Esophagus muscularis mucosa (tissue), 4 donors: ENCODE results near the gene KRT23.

ENCODE experiments used
- EP300 ChIP-seq: sonication (generic); formaldehyde crosslinking; IDR thresholded peaks from one replicate; pipeline ENCODE4 v1.6.1; 2017; ENCODE audit warnings: antibody characterized with exemption
- POLR2A ChIP-seq: fragments of 450-650 bp; IDR thresholded peaks from one replicate; pipeline ENCODE4 v1.6.1; 2017; ENCODE audit warnings: antibody characterized with exemption, moderate library complexity, mild to moderate bottlenecking, low read depth
- POLR2AphosphoS5 ChIP-seq, 2 donors: sonication (generic); formaldehyde crosslinking; IDR thresholded peaks; one replicate each; pipeline ENCODE4 v1.6.1; 2017; ENCODE audit warnings: antibody characterized with exemption in 2 of 2
- TF ChIP-seq, protein P1 (sequence below), 3 experiments: fragments of 200-600 bp in 2 of 3; fragments of 450-650 bp in 1 of 3; sonication (generic) in 2 of 3; IDR thresholded peaks; one replicate each; pipeline ENCODE4 v1.5.1; 2017 to 2019; ENCODE audit warnings: antibody characterized with exemption in 3 of 3, mild to moderate bottlenecking in 2 of 3, moderate library complexity in 1 of 3

GRCh38 chr17:40909755-40910154, 27.7 kb downstream of the KRT23 start:
- TF ChIP-seq, protein P1, sequence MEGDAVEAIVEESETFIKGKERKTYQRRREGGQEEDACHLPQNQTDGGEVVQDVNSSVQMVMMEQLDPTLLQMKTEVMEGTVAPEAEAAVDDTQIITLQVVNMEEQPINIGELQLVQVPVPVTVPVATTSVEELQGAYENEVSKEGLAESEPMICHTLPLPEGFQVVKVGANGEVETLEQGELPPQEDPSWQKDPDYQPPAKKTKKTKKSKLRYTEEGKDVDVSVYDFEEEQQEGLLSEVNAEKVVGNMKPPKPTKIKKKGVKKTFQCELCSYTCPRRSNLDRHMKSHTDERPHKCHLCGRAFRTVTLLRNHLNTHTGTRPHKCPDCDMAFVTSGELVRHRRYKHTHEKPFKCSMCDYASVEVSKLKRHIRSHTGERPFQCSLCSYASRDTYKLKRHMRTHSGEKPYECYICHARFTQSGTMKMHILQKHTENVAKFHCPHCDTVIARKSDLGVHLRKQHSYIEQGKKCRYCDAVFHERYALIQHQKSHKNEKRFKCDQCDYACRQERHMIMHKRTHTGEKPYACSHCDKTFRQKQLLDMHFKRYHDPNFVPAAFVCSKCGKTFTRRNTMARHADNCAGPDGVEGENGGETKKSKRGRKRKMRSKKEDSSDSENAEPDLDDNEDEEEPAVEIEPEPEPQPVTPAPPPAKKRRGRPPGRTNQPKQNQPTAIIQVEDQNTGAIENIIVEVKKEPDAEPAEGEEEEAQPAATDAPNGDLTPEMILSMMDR (IDR thresholded peaks at IDR 0.05), result no peak
- TF ChIP-seq EP300 (no peak), POLR2AphosphoS5 (IDR thresholded peaks at IDR 0.05) (no peak), POLR2A (no peak)
